H9 (cell line): Measurements from ENCODE around the gene SYVN1. TPM values are rescaled to one million over a fixed set of nuclear protein-coding genes. Genes with fewer than 3 reads are reported as not detected.

Experiments used
- DNase-seq: peaks from one replicate; pipeline ENCODE4 v3.0.0-alpha.2; 2017
- H2AFZ ChIP-seq: one replicate; pipeline ENCODE4 v1.6.1; 2013; ENCODE audit warnings: mild to moderate bottlenecking, low read length, control low read depth, moderate library complexity
- H2AK5ac ChIP-seq: 2 replicates; pipeline ENCODE4 v1.6.1; 2013; ENCODE audit warnings: low read length, control low read depth, mixed read lengths; ENCODE audit not compliant: insufficient read length
- H2BK120ac ChIP-seq: one replicate; pipeline ENCODE4 v1.6.1; 2013; ENCODE audit warnings: low read depth, mild to moderate bottlenecking, low read length, control low read depth, inconsistent platforms; ENCODE audit not compliant: poor library complexity, severe bottlenecking
- H2BK12ac ChIP-seq: 2 replicates; pipeline ENCODE4 v1.6.1; 2013; ENCODE audit warnings: low read length, control low read depth, mixed read lengths, low read depth; ENCODE audit not compliant: insufficient read length
- H2BK15ac ChIP-seq: 2 replicates; pipeline ENCODE4 v1.6.1; 2013; ENCODE audit warnings: low read depth, low read length, control low read depth
- H2BK20ac ChIP-seq: one replicate; pipeline ENCODE4 v1.6.1; 2013; ENCODE audit warnings: low read depth, mild to moderate bottlenecking, low read length, control low read depth, inconsistent platforms; ENCODE audit not compliant: poor library complexity, severe bottlenecking
- H2BK5ac ChIP-seq: 2 replicates; pipeline ENCODE4 v1.6.1; 2013; ENCODE audit warnings: low read length, control low read depth, mixed read lengths; ENCODE audit not compliant: insufficient read length
- H3K14ac ChIP-seq: 2 replicates; pipeline ENCODE4 v1.6.1; 2013; ENCODE audit warnings: low read length, control low read depth; ENCODE audit not compliant: insufficient read depth
- H3K18ac ChIP-seq: 2 replicates; pipeline ENCODE4 v1.6.1; 2013; ENCODE audit warnings: low read depth, mild to moderate bottlenecking, mixed read lengths, low read length, control low read depth; ENCODE audit not compliant: insufficient read length
- H3K23ac ChIP-seq: 2 replicates; pipeline ENCODE4 v1.6.1; 2013; ENCODE audit warnings: low read length, control low read depth, mixed read lengths, low read depth; ENCODE audit not compliant: insufficient read length
- H3K23me2 ChIP-seq: 2 replicates; pipeline ENCODE4 v1.6.1; 2013; ENCODE audit warnings: low read depth, mild to moderate bottlenecking, mixed read lengths, low read length, control low read depth; ENCODE audit not compliant: insufficient read length, poor library complexity, severe bottlenecking
- H3K27ac ChIP-seq: 2 replicates; pipeline ENCODE4 v1.5.1; 2013; ENCODE audit warnings: low read length, control low read depth, mixed read lengths, low read depth; ENCODE audit not compliant: insufficient read length
- H3K27me3 ChIP-seq: 2 replicates; pipeline ENCODE4 v1.6.1; 2013; ENCODE audit warnings: low read length, control low read depth, inconsistent platforms; ENCODE audit not compliant: insufficient read depth
- H3K4ac ChIP-seq: 2 replicates; pipeline ENCODE4 v1.6.1; 2013; ENCODE audit warnings: low read depth, mild to moderate bottlenecking, control low read depth, inconsistent platforms, low read length, moderate library complexity
- H3K4me1 ChIP-seq: 2 replicates; pipeline ENCODE4 v1.6.1; 2013; ENCODE audit warnings: low read length, control low read depth, inconsistent platforms; ENCODE audit not compliant: insufficient read depth
- H3K4me2 ChIP-seq: 2 replicates; pipeline ENCODE4 v1.6.1; 2013; ENCODE audit warnings: low read length, control low read depth, mixed read lengths; ENCODE audit not compliant: insufficient read length, insufficient read depth
- H3K56ac ChIP-seq: 2 replicates; pipeline ENCODE4 v1.6.1; 2013; ENCODE audit warnings: low read depth, mild to moderate bottlenecking, mixed read lengths, low read length, control low read depth; ENCODE audit not compliant: insufficient read length
- H3K79me1 ChIP-seq: 2 replicates; pipeline ENCODE4 v1.6.1; 2013; ENCODE audit warnings: low read depth, mild to moderate bottlenecking, moderate library complexity, low read length, control low read depth, inconsistent platforms; ENCODE audit not compliant: insufficient read depth, poor library complexity, severe bottlenecking
- H3K79me2 ChIP-seq: 2 replicates; pipeline ENCODE4 v1.6.1; 2013; ENCODE audit warnings: low read length, control low read depth, inconsistent platforms; ENCODE audit not compliant: insufficient read depth
- H3K9ac ChIP-seq: 2 replicates; pipeline ENCODE4 v1.6.1; 2013; ENCODE audit warnings: low read length, control low read depth, mixed read lengths; ENCODE audit not compliant: insufficient read length; ENCODE audit errors: extremely low read depth
- H3K9me3 ChIP-seq: one replicate; pipeline ENCODE4 v1.6.1; 2013; ENCODE audit warnings: low read depth, low read length, inconsistent platforms; ENCODE audit not compliant: control insufficient read depth
- H3T11ph ChIP-seq: one replicate; pipeline ENCODE4 v1.6.1; 2013; ENCODE audit warnings: mild to moderate bottlenecking, low read length, control low read depth, inconsistent platforms
- H4K20me1 ChIP-seq: one replicate; pipeline ENCODE4 v1.6.1; 2013; ENCODE audit not compliant: control insufficient read depth, insufficient read length, insufficient read depth
- H4K5ac ChIP-seq: 2 replicates; pipeline ENCODE4 v1.6.1; 2013; ENCODE audit warnings: low read depth, mild to moderate bottlenecking, mixed read lengths, low read length, control low read depth; ENCODE audit not compliant: insufficient read length
- H4K8ac ChIP-seq: replicated peaks from 2 replicates; pipeline ENCODE4 v1.6.1; 2013; ENCODE audit warnings: low read length, control low read depth, mixed read lengths, low read depth; ENCODE audit not compliant: insufficient read length
- H4K91ac ChIP-seq: 2 replicates; pipeline ENCODE4 v1.6.1; 2013; ENCODE audit warnings: low read depth, mild to moderate bottlenecking, moderate library complexity, mixed read lengths, low read length, control low read depth; ENCODE audit not compliant: insufficient read length
- H3K27ac Mint-ChIP-seq, 3 experiments: 2 replicates in 2 of 3; 3 replicates in 1 of 3; pipeline ENCODE4 v1.8.0; 2020 to 2021; ENCODE audit warnings: mixed read lengths in 3 of 3, mild to moderate bottlenecking in 1 of 3, moderate library complexity in 1 of 3
- H3K27me3 Mint-ChIP-seq: 2 replicates; pipeline ENCODE4 v1.8.0; 2021; ENCODE audit warnings: low read depth, mild to moderate bottlenecking, moderate library complexity, mixed read lengths
- H3K36me3 Mint-ChIP-seq, 3 experiments: 2 replicates in 2 of 3; 3 replicates in 1 of 3; pipeline ENCODE4 v1.8.0; 2020 to 2021; ENCODE audit warnings: low read depth in 3 of 3, mixed read lengths in 3 of 3; ENCODE audit not compliant: insufficient read depth in 1 of 3
- H3K4me1 Mint-ChIP-seq, 2 experiments: 2 replicates each; pipeline ENCODE4 v1.8.0; 2020; ENCODE audit warnings: mixed read lengths in 2 of 2
- H3K4me3 Mint-ChIP-seq, 2 experiments: 2 replicates in 1 of 2; 3 replicates in 1 of 2; pipeline ENCODE4 v1.8.0; 2020 to 2021; ENCODE audit warnings: mild to moderate bottlenecking in 2 of 2, mixed read lengths in 2 of 2, moderate library complexity in 1 of 2
- H3K9me3 Mint-ChIP-seq, 2 experiments: 2 replicates in 1 of 2; 3 replicates in 1 of 2; pipeline ENCODE4 v1.8.0; 2020; ENCODE audit warnings: mild to moderate bottlenecking in 2 of 2, mixed read lengths in 2 of 2, moderate library complexity in 1 of 2
- WGBS: extraction: QIAGEN DNeasy Blood & Tissue Kit; methylation state at CpG from one replicate; pipeline ENCODE4 v1.1.7; 2013; ENCODE audit warnings: missing lambda C conversion rate, low lambda C conversion rate, mixed read lengths; ENCODE audit not compliant: insufficient read length; ENCODE audit errors: extremely low coverage; 5-methylcytosine and 5-hydroxymethylcytosine counted together
- total RNA-seq: library from RNA; stranded (reverse); gene quantifications from 2 replicates; pipeline ENCODE4 v1.2.1, GENCODE V29; 2021
- TF ChIP-seq, protein P1 (sequence below): fragments of 200-600 bp; sonication (generic); conservative IDR thresholded peaks from 3 replicates; pipeline ENCODE4 v1.8.0; 2021; ENCODE audit warnings: antibody characterized with exemption, mild to moderate bottlenecking

Gene SYVN1
- total RNA-seq, 1 experiment from 2014 or later = 31.6 TPM

GRCh38 chr11:65126624-65127274, 7.6 kb downstream of the SYVN1 start:
- no peak overlapping the region for H3K23ac ChIP-seq
- Mint-ChIP-seq H3K27ac (no peak overlapping the region), H3K9me3 (no peaks in the 10 kb centered on the region), H3K4me3 (no peak overlapping the region; a peak in 1 of 5 replicates), H3K4me1 (peaks cover 0 to 6% of the 10 kb centered on the region in 2 experiments; a peak in 1 of 4 replicates), H3K27me3 (no peaks in the 10 kb centered on the region), H3K36me3 (peaks cover 19 to 58% (median 58%) of the 10 kb centered on the region in 3 experiments)
- no peak overlapping the region for H4K8ac ChIP-seq
- H2AFZ ChIP-seq = no peak overlapping the region
- H3K14ac ChIP-seq = no peak overlapping the region
- H4K20me1 ChIP-seq = no peaks in the 10 kb centered on the region
- H2BK15ac ChIP-seq = no peak overlapping the region
- H2BK12ac ChIP-seq = no peak overlapping the region
- H3K4ac ChIP-seq = no peak overlapping the region
- H3K79me2 ChIP-seq = peaks cover 3% of the 10 kb centered on the region; the same call in 1 of the 2 replicates
- peaks cover 5% of the 10 kb centered on the region for H3K79me1 ChIP-seq
- H3K4me2 ChIP-seq = no peak overlapping the region
- no peak overlapping the region for H3K56ac ChIP-seq
- no peak overlapping the region for H4K5ac ChIP-seq
- H3K9me3 ChIP-seq = no peaks in the 10 kb centered on the region
- no peaks in the 10 kb centered on the region for H3K4me1 ChIP-seq
- H2AK5ac ChIP-seq = no peak overlapping the region
- no peak overlapping the region for H3K27ac ChIP-seq
- WGBS = no CpG with 5 or more reads among the region's 6 CpGs
- no peak overlapping the region for H4K91ac ChIP-seq
- no peak for DNase-seq
- TF ChIP-seq, protein P1, sequence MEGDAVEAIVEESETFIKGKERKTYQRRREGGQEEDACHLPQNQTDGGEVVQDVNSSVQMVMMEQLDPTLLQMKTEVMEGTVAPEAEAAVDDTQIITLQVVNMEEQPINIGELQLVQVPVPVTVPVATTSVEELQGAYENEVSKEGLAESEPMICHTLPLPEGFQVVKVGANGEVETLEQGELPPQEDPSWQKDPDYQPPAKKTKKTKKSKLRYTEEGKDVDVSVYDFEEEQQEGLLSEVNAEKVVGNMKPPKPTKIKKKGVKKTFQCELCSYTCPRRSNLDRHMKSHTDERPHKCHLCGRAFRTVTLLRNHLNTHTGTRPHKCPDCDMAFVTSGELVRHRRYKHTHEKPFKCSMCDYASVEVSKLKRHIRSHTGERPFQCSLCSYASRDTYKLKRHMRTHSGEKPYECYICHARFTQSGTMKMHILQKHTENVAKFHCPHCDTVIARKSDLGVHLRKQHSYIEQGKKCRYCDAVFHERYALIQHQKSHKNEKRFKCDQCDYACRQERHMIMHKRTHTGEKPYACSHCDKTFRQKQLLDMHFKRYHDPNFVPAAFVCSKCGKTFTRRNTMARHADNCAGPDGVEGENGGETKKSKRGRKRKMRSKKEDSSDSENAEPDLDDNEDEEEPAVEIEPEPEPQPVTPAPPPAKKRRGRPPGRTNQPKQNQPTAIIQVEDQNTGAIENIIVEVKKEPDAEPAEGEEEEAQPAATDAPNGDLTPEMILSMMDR = no peak
- no peaks in the 10 kb centered on the region for H3K23me2 ChIP-seq
- H3T11ph ChIP-seq = no peak overlapping the region
- H2BK20ac ChIP-seq = no peak overlapping the region
- no peak overlapping the region for H3K9ac ChIP-seq
- H2BK120ac ChIP-seq = no peak overlapping the region
- H2BK5ac ChIP-seq = no peak overlapping the region
- no peak overlapping the region for H3K18ac ChIP-seq
- no peaks in the 10 kb centered on the region for H3K27me3 ChIP-seq
